WTC11 (cell line): ENCODE results near the gene ATM. TPM values are rescaled to one million over a fixed set of nuclear protein-coding genes. Genes with fewer than 3 reads are reported as not detected.

Experiments used
- ATAC-seq: fragments of 200-7000 bp; cut with Tn5 transposase; 2 replicates; pipeline ENCODE4 v1.10.0; 2021; ENCODE audit warnings: mild to moderate bottlenecking, moderate library complexity
- CTCF ChIA-PET: fragments of 300-600 bp; sonication (Branson Sonifier 250); formaldehyde crosslinking; loops from one replicate; lab custom pipeline; 2021; ENCODE audit warnings: antibody characterized with exemption; lab: Charles Lee
- POLR2A ChIA-PET: fragments of 350-600 bp; sonication (Branson Sonifier 250); formaldehyde crosslinking; loops from one replicate; lab custom pipeline; 2021; ENCODE audit warnings: antibody characterized with exemption; lab: Charles Lee
- DNase-seq: peaks from one replicate; pipeline ENCODE4 v3.0.0; 2021; ENCODE audit warnings: low spot score
- H3K27ac Mint-ChIP-seq: 2 replicates; pipeline ENCODE4 v1.8.0; 2021; ENCODE audit warnings: mixed read lengths
- H3K27me3 Mint-ChIP-seq: 2 replicates; pipeline ENCODE4 v1.8.0; 2021; ENCODE audit warnings: low read depth, mild to moderate bottlenecking, moderate library complexity, mixed read lengths
- H3K36me3 Mint-ChIP-seq: 2 replicates; pipeline ENCODE4 v1.8.0; 2021; ENCODE audit warnings: mixed read lengths
- H3K4me1 Mint-ChIP-seq: 2 replicates; pipeline ENCODE4 v1.8.0; 2022; ENCODE audit warnings: mixed read lengths
- H3K4me3 Mint-ChIP-seq: 2 replicates; pipeline ENCODE4 v1.8.0; 2021; ENCODE audit warnings: mild to moderate bottlenecking, moderate library complexity, mixed read lengths
- H3K9me3 Mint-ChIP-seq: 2 replicates; pipeline ENCODE4 v1.8.0; 2021; ENCODE audit warnings: mixed read lengths
- AR ChIP-seq: fragments of 250-450 bp; sonication (Bioruptor Pico); IDR thresholded peaks from 2 replicates; pipeline ENCODE4 v1.9.0; 2021; ENCODE audit warnings: mild to moderate bottlenecking
- CREB1 ChIP-seq: sonication (generic); formaldehyde crosslinking; IDR thresholded peaks from 2 replicates; pipeline ENCODE4 v1.8.0; 2023; ENCODE audit warnings: mild to moderate bottlenecking, missing genetic modification reagents
- ELF4 ChIP-seq: sonication (generic); formaldehyde crosslinking; IDR thresholded peaks from 2 replicates; pipeline ENCODE4 v1.8.1; 2022; ENCODE audit warnings: low read depth, mild to moderate bottlenecking, moderate library complexity, missing genetic modification reagents
- FOXK1 ChIP-seq: sonication (generic); formaldehyde crosslinking; IDR thresholded peaks from 2 replicates; pipeline ENCODE4 v1.8.0; 2022; ENCODE audit warnings: mild to moderate bottlenecking, moderate library complexity, missing genetic modification reagents
- FOXP1 ChIP-seq: sonication (generic); formaldehyde crosslinking; IDR thresholded peaks from 2 replicates; pipeline ENCODE4 v1.8.0; 2022; ENCODE audit warnings: missing genetic modification reagents, mild to moderate bottlenecking, moderate library complexity, borderline replicate concordance
- HMGXB4 ChIP-seq: sonication (generic); formaldehyde crosslinking; IDR thresholded peaks from 2 replicates; pipeline ENCODE4 v1.8.1; 2023; ENCODE audit warnings: mild to moderate bottlenecking, moderate library complexity, missing genetic modification reagents
- MXD4 ChIP-seq: fragments of 250-450 bp; sonication (Bioruptor Pico); IDR thresholded peaks from 2 replicates; pipeline ENCODE4 v1.8.0; 2021; ENCODE audit warnings: mild to moderate bottlenecking, moderate library complexity, borderline replicate concordance
- NR3C1 ChIP-seq: sonication (generic); formaldehyde crosslinking; conservative IDR thresholded peaks from 2 replicates; pipeline ENCODE4 v1.8.1; 2023; ENCODE audit warnings: low read depth, mild to moderate bottlenecking, missing genetic modification reagents
- RELA ChIP-seq: sonication (generic); formaldehyde crosslinking; IDR thresholded peaks from 2 replicates; pipeline ENCODE4 v1.8.1; 2022; ENCODE audit warnings: missing genetic modification reagents, mild to moderate bottlenecking, borderline replicate concordance
- SOX15 ChIP-seq: fragments of 250-450 bp; sonication (Bioruptor Pico); IDR thresholded peaks from 2 replicates; pipeline ENCODE4 v1.9.0; 2021; ENCODE audit warnings: mild to moderate bottlenecking
- TEAD4 ChIP-seq: sonication (generic); formaldehyde crosslinking; IDR thresholded peaks from 2 replicates; pipeline ENCODE4 v1.8.0; 2022; ENCODE audit warnings: mild to moderate bottlenecking, missing genetic modification reagents
- ZNF317 ChIP-seq: sonication (generic); formaldehyde crosslinking; IDR thresholded peaks from 2 replicates; pipeline ENCODE4 v1.8.1; 2023; ENCODE audit warnings: low read depth, mild to moderate bottlenecking, moderate library complexity, missing genetic modification reagents, borderline replicate concordance
- total RNA-seq: library from RNA; stranded (reverse); gene quantifications from 3 replicates; pipeline ENCODE4 v1.2.3, GENCODE V29; 2021
- TF ChIP-seq, protein P1 (sequence below): sonication (generic); formaldehyde crosslinking; IDR thresholded peaks from 2 replicates; pipeline ENCODE4 v1.8.0; 2022; ENCODE audit warnings: mild to moderate bottlenecking, missing genetic modification reagents
- TF ChIP-seq, protein P2 (sequence below): sonication (generic); formaldehyde crosslinking; IDR thresholded peaks from 2 replicates; pipeline ENCODE4 v1.8.0; 2023; ENCODE audit warnings: missing genetic modification reagents
- TF ChIP-seq, protein P3 (sequence below): fragments of 250-450 bp; sonication (Bioruptor Pico); IDR thresholded peaks from 2 replicates; pipeline ENCODE4 v2.1.2; 2022; ENCODE audit warnings: mild to moderate bottlenecking, moderate library complexity
- TF ChIP-seq, protein P4 (sequence below): fragments of 250-450 bp; sonication (Bioruptor Pico); IDR thresholded peaks from 2 replicates; pipeline ENCODE4 v1.9.0; 2021; ENCODE audit warnings: mild to moderate bottlenecking, borderline replicate concordance

Gene ATM
- total RNA-seq, 1 experiment from 2014 or later = 49.5 TPM

- H3K9me3 Mint-ChIP-seq = no peaks in the 10 kb centered on the region
- POLR2A ChIA-PET = no interaction called here
- CTCF ChIA-PET = no interaction called here
- H3K27me3 Mint-ChIP-seq = no peaks in the 10 kb centered on the region
- no peak overlapping the region for H3K4me3 Mint-ChIP-seq
- no peak overlapping the region for H3K27ac Mint-ChIP-seq
- DNase-seq (no peak), ATAC-seq (no peak)
- H3K4me1 Mint-ChIP-seq = no peaks in the 10 kb centered on the region
- peaks cover 34% of the 10 kb centered on the region for H3K36me3 Mint-ChIP-seq
- TF ChIP-seq FOXP1 = no peak
- no peak for TF ChIP-seq MXD4 (CRISPR knock-in tag)
- no peak for TF ChIP-seq AR (CRISPR knock-in tag)
- TF ChIP-seq, protein P1, sequence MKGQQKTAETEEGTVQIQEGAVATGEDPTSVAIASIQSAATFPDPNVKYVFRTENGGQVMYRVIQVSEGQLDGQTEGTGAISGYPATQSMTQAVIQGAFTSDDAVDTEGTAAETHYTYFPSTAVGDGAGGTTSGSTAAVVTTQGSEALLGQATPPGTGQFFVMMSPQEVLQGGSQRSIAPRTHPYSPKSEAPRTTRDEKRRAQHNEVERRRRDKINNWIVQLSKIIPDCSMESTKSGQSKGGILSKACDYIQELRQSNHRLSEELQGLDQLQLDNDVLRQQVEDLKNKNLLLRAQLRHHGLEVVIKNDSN (CRISPR knock-in tag) = no peak
- TF ChIP-seq HMGXB4 (CRISPR knock-in tag) = no peak
- no peak for TF ChIP-seq ELF4 (CRISPR knock-in tag)
- no peak for TF ChIP-seq RELA (CRISPR knock-in tag)
- no peak for TF ChIP-seq ZNF317 (CRISPR knock-in tag)
- no peak for TF ChIP-seq CREB1 (CRISPR knock-in tag)
- TF ChIP-seq FOXK1 = no peak
- TF ChIP-seq NR3C1 (CRISPR knock-in tag) = no peak
- TF ChIP-seq, protein P2, sequence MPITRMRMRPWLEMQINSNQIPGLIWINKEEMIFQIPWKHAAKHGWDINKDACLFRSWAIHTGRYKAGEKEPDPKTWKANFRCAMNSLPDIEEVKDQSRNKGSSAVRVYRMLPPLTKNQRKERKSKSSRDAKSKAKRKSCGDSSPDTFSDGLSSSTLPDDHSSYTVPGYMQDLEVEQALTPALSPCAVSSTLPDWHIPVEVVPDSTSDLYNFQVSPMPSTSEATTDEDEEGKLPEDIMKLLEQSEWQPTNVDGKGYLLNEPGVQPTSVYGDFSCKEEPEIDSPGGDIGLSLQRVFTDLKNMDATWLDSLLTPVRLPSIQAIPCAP = no peak
- TF ChIP-seq, protein P3, sequence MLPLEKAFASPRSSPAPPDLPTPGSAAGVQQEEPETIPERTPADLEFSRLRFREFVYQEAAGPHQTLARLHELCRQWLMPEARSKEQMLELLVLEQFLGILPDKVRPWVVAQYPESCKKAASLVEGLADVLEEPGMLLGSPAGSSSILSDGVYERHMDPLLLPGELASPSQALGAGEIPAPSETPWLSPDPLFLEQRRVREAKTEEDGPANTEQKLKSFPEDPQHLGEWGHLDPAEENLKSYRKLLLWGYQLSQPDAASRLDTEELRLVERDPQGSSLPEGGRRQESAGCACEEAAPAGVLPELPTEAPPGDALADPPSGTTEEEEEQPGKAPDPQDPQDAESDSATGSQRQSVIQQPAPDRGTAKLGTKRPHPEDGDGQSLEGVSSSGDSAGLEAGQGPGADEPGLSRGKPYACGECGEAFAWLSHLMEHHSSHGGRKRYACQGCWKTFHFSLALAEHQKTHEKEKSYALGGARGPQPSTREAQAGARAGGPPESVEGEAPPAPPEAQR = no peak
- TF ChIP-seq, protein P4, sequence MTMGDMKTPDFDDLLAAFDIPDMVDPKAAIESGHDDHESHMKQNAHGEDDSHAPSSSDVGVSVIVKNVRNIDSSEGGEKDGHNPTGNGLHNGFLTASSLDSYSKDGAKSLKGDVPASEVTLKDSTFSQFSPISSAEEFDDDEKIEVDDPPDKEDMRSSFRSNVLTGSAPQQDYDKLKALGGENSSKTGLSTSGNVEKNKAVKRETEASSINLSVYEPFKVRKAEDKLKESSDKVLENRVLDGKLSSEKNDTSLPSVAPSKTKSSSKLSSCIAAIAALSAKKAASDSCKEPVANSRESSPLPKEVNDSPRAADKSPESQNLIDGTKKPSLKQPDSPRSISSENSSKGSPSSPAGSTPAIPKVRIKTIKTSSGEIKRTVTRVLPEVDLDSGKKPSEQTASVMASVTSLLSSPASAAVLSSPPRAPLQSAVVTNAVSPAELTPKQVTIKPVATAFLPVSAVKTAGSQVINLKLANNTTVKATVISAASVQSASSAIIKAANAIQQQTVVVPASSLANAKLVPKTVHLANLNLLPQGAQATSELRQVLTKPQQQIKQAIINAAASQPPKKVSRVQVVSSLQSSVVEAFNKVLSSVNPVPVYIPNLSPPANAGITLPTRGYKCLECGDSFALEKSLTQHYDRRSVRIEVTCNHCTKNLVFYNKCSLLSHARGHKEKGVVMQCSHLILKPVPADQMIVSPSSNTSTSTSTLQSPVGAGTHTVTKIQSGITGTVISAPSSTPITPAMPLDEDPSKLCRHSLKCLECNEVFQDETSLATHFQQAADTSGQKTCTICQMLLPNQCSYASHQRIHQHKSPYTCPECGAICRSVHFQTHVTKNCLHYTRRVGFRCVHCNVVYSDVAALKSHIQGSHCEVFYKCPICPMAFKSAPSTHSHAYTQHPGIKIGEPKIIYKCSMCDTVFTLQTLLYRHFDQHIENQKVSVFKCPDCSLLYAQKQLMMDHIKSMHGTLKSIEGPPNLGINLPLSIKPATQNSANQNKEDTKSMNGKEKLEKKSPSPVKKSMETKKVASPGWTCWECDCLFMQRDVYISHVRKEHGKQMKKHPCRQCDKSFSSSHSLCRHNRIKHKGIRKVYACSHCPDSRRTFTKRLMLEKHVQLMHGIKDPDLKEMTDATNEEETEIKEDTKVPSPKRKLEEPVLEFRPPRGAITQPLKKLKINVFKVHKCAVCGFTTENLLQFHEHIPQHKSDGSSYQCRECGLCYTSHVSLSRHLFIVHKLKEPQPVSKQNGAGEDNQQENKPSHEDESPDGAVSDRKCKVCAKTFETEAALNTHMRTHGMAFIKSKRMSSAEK (CRISPR knock-in tag) = no peak
- no peak for TF ChIP-seq TEAD4 (CRISPR knock-in tag)
- TF ChIP-seq SOX15 (CRISPR knock-in tag) = no peak
Observed at GRCh38 chr11:108246308-108246707, 23.4 kb downstream of the ATM start.
